Measurements from ENCODE around the gene GPRIN3. TPM values are rescaled to one million over a fixed set of nuclear protein-coding genes. Genes with fewer than 3 reads are reported as not detected.
A peak's percentile ranks its signal among the peaks of the same experiment; 100 is the strongest.

The GPRIN3 gene
- total RNA-seq, 6 donors from 2014 or later = 13.6 to 28.0 (median 20.6) TPM

DNA sequence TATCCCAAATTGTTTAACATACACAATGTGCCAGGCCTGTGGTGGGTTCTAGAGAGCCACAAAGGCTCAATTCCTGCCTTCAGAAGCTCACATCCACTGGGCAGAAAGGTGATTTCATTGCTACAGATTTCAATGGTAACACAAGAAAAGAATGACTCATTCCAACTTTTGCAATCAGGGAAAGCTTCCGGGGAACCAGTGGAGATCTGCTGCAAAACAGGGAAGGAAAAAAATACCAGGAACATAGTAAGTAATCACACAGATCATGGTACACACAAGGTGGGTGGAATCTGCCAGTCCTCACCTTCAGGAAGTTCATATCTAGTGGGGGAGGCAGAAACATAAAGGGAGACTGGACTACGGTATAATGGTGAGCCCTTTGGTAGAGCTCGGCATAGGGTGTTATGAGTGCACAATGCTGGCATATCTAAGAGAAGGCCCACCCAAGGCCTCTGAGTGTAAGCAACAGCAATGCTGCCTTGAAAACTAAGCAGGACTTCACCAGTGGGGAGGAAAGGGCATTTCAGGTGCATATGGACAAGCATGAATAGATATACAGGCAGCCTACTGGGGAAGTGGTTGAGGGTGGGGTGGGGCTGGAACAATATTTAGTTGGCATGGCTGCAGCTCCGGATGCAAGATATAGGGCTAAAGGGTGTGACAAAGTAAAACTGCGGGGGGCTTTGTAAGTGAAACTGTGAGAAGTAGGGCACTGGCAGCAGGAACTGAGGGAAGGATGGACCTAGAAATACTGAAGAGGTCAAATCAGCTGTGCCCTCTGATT lies 24.2 kb downstream of the GPRIN3 start:
- H3K27ac ChIP-seq = peak overlapping the region in 2 of 4 donors; percentile 48 to 53
- H3K4me1 ChIP-seq = peaks cover 0 to 13% (median 4%) of the 10 kb centered on the region in 4 donors
- DNase-seq = peak in 1 of 2 donors; percentile 37
- no peaks in the 10 kb centered on the region for H3K36me3 ChIP-seq
- H3K4me3 ChIP-seq = no peak overlapping the region
- WGBS, 2 donors = 75 to 77% methylated on average over 5 of the region's 5 CpGs
- no peaks in the 10 kb centered on the region for H3K27me3 ChIP-seq
- TF ChIP-seq POLR2AphosphoS5 (IDR thresholded peaks at IDR 0.05) = no peak
- TF ChIP-seq, protein P1, sequence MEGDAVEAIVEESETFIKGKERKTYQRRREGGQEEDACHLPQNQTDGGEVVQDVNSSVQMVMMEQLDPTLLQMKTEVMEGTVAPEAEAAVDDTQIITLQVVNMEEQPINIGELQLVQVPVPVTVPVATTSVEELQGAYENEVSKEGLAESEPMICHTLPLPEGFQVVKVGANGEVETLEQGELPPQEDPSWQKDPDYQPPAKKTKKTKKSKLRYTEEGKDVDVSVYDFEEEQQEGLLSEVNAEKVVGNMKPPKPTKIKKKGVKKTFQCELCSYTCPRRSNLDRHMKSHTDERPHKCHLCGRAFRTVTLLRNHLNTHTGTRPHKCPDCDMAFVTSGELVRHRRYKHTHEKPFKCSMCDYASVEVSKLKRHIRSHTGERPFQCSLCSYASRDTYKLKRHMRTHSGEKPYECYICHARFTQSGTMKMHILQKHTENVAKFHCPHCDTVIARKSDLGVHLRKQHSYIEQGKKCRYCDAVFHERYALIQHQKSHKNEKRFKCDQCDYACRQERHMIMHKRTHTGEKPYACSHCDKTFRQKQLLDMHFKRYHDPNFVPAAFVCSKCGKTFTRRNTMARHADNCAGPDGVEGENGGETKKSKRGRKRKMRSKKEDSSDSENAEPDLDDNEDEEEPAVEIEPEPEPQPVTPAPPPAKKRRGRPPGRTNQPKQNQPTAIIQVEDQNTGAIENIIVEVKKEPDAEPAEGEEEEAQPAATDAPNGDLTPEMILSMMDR (IDR thresholded peaks at IDR 0.05) = no peak
- no peak for TF ChIP-seq EP300 (IDR thresholded peaks at IDR 0.05)
- TF ChIP-seq POLR2A (IDR thresholded peaks at IDR 0.05) = no peak
- no peaks in the 10 kb centered on the region for H3K9me3 ChIP-seq
- peak; percentile 49 to 59 for ATAC-seq (ENCODE audit: low FRiP score in 2 of 2)

DNA sequence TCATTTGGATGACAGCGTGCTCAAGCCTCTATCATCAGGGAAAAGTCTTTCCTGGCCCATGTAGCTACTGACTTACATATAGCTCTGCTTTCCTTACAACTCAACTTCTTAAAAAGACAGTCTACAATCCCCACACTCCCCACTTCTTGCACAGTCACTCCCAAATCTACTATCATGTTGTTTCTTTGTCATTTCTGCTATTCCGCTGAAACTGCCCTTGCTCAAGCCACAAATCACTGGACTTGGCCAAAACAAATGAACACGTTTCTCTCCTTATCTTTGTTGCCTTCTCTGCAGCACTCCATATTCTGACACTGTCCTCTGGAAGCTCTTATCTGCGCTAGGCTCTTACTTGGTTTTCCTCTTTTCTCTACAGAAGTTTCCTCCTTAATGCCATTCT lies 28.2 kb downstream of the GPRIN3 start:
- ATAC-seq (ENCODE audit: low FRiP score in 2 of 2) (no peak), DNase-seq (no peak)
- H3K27me3 ChIP-seq = no peaks in the 10 kb centered on the region

DNA sequence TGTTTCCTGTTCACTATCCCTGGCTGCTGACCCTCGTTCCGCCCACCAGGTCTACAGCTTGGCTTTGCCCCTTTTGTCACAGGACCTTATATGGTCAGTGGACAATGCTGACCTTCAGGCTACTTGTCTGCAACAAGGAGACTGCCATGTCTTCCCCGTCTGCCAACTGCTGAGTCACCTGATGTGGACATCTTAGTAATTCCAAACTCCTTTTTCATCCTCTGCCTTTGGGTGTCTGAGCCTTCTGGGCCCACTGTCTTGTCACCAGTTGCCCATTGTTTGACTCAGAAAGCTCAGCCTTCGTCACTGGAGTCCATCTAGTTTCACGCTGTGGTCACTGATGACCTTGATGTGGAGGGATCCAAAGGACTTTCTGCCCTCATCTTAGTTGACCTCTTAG lies 30.2 kb downstream of the GPRIN3 start:
- Histone ChIP-seq H3K36me3 (no peaks in the 10 kb centered on the region), H3K27me3 (no peaks in the 10 kb centered on the region), H3K4me1 (no peaks in the 10 kb centered on the region), H3K9me3 (no peaks in the 10 kb centered on the region), H3K27ac (no peak overlapping the region), H3K4me3 (no peak overlapping the region)
- DNase-seq = no peak
- no peak for ATAC-seq (ENCODE audit: low FRiP score in 2 of 2)
- WGBS, 2 donors = 92 to 94% methylated on average over 5 of the region's 5 CpGs
- TF ChIP-seq, protein P1 (IDR thresholded peaks at IDR 0.05) = no peak
- TF ChIP-seq EP300 (IDR thresholded peaks at IDR 0.05) (no peak), POLR2AphosphoS5 (IDR thresholded peaks at IDR 0.05) (no peak), POLR2A (IDR thresholded peaks at IDR 0.05) (no peak)

More for the DNA sequence above, 28.2 kb downstream of the GPRIN3 start:
- WGBS, 2 donors = 80 to 85% methylated on average over 4 of the region's 4 CpGs
- Histone ChIP-seq H3K27ac (no peak overlapping the region), H3K4me3 (no peak overlapping the region), H3K36me3 (no peaks in the 10 kb centered on the region), H3K9me3 (no peaks in the 10 kb centered on the region), H3K4me1 (peaks cover 0 to 8% (median 3%) of the 10 kb centered on the region in 4 donors)
- no peak for TF ChIP-seq POLR2A (IDR thresholded peaks at IDR 0.05)
- TF ChIP-seq, protein P1 (IDR thresholded peaks at IDR 0.05) = no peak
- no peak for TF ChIP-seq POLR2AphosphoS5 (IDR thresholded peaks at IDR 0.05)

DNA sequence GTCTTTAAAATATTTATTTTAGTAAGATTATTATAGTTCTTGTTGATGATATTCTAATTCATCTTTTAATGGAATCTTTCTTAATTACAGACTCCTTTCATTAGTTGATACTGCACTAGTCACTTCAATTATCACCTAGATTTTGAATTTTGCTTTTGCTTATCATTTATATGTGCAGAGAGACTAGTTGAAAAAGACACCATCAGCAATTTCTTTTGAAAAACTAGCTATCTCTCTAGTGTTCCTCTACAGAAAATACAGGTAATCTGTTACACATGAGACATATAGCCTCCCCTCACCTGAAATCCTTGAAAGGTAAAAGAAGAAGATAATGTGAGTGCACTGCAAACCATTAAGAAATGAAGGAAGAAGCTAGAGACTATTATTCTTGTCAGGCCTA lies 31.3 kb downstream of the GPRIN3 start:
- ATAC-seq (ENCODE audit: low FRiP score in 2 of 2) = no peak
- no peak for TF ChIP-seq EP300 (IDR thresholded peaks at IDR 0.05)
- no peak for TF ChIP-seq POLR2AphosphoS5 (IDR thresholded peaks at IDR 0.05)
- no peak for TF ChIP-seq POLR2A (IDR thresholded peaks at IDR 0.05)
- TF ChIP-seq, protein P1 (IDR thresholded peaks at IDR 0.05) = no peak
- H3K27ac ChIP-seq = no peak overlapping the region
- no peaks in the 10 kb centered on the region for H3K4me1 ChIP-seq
- no peaks in the 10 kb centered on the region for H3K36me3 ChIP-seq
- DNase-seq = no peak
- no peak overlapping the region for H3K4me3 ChIP-seq
- H3K9me3 ChIP-seq = no peaks in the 10 kb centered on the region
- H3K27me3 ChIP-seq = no peaks in the 10 kb centered on the region

DNA sequence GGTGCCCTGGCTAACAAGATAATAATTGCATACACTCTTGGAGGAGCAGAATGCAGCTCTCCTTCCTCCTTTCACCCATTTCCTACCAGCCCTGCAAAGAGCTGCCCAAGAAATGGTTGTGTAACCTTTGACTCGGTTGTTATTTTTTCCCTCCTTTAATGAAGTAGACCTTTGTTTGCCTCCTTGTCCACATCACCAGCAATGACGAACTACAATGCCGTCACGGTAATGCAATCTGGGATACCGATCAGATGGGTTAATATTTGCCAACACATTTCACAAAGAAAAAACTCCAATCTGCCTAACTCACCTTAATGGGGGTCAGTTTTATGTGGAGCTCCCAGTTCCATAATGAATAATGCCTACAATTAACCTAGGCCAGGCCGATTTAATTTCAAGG lies 32.0 kb downstream of the GPRIN3 start:
- TF ChIP-seq POLR2AphosphoS5 (IDR thresholded peaks at IDR 0.05) = no peak
- no peak for TF ChIP-seq POLR2A (IDR thresholded peaks at IDR 0.05)
- TF ChIP-seq, protein P1 (IDR thresholded peaks at IDR 0.05) = no peak
- TF ChIP-seq EP300 (IDR thresholded peaks at IDR 0.05) = no peak
- Histone ChIP-seq H3K27me3 (no peaks in the 10 kb centered on the region), H3K36me3 (no peaks in the 10 kb centered on the region), H3K4me1 (no peaks in the 10 kb centered on the region), H3K9me3 (no peaks in the 10 kb centered on the region), H3K27ac (no peak overlapping the region), H3K4me3 (no peak overlapping the region)
- no peak for DNase-seq
- no peak for ATAC-seq (ENCODE audit: low FRiP score in 2 of 2)
- WGBS, 2 donors = 70 to 76% methylated on average over 6 of the region's 6 CpGs

Measured in upper lobe of left lung (tissue), 6 donors.